NCI-H1092 (cell line): ENCODE measurements around the gene PCDHB2.
"Not testable (repeated sequence)": the region's sequence is repeated elsewhere in the genome, so short reads cannot be mapped to it uniquely, and the experiment has no call there.

Experiments
- DNase-seq: peaks from one replicate; lab custom pipeline; 2025; lab: John Stamatoyannopoulos, UW

PCDHB2 gene

GRCh38 chr5:141135718-141136266, 41.4 kb downstream of the PCDHB2 start:
- no peak for DNase-seq

- not testable (repeated sequence) for DNase-seq
Observed at GRCh38 chr5:141137346-141137745, 42.9 kb downstream of the PCDHB2 start.
